ENCODE results near the gene HECTD1. TPM values are rescaled to one million over a fixed set of nuclear protein-coding genes. Genes with fewer than 3 reads are reported as not detected.
"Not testable (repeated sequence)": the region's sequence is repeated elsewhere in the genome, so short reads cannot be mapped to it uniquely, and the experiment has no call there.

Gene HECTD1
- total RNA-seq, 4 donors from 2014 or later, result 252 to 382 (median 289) TPM

- TF ChIP-seq POLR2A (IDR thresholded peaks at IDR 0.05) (no peak), CTCF (IDR thresholded peaks at IDR 0.05) (no peak)
- Histone ChIP-seq H3K27ac (no peak overlapping the region), H3K36me3 (no peaks in the 10 kb centered on the region), H3K27me3 (no peaks in the 10 kb centered on the region), H3K4me3 (replicated peaks in 1 of 3) (no peak overlapping the region), H3K9me3 (no peaks in the 10 kb centered on the region), H3K4me1 (peaks cover 3% of the 10 kb centered on the region in 2 donors)
- 92 to 93% methylated on average over 5 of the region's 5 CpGs for WGBS, 2 donors
- intact Hi-C loops (cut with DNase I), result no loop called here
- DNase-seq, result no peak
Measured at GRCh38 chr14:31189346-31190218, 18.0 kb downstream of the HECTD1 start.

- intact Hi-C loops (cut with DNase I), result no loop called here
- Histone ChIP-seq H3K36me3 (no peaks in the 10 kb centered on the region), H3K4me3 (replicated peaks in 1 of 3) (no peak overlapping the region), H3K27me3 (no peaks in the 10 kb centered on the region), H3K4me1 (no peaks in the 10 kb centered on the region), H3K9me3 (no peaks in the 10 kb centered on the region), H3K27ac (no peak overlapping the region)
- TF ChIP-seq CTCF (IDR thresholded peaks at IDR 0.05), result no peak
- no peak for TF ChIP-seq POLR2A (IDR thresholded peaks at IDR 0.05)
- DNase-seq, result no peak
- WGBS, 2 donors, result 98 to 100% methylated on average over 1 of the region's 1 CpG
Measured at GRCh38 chr14:31188744-31189143, 18.8 kb downstream of the HECTD1 start.

GRCh38 chr14:31182016-31182415 is 25.6 kb downstream of the HECTD1 start:
- H3K9me3 ChIP-seq; H3K36me3 ChIP-seq; H3K27ac ChIP-seq; DNase-seq; H3K27me3 ChIP-seq; intact Hi-C loops (cut with DNase I); H3K4me3 ChIP-seq (replicated peaks in 1 of 3); H3K4me1 ChIP-seq: not testable (repeated sequence)
- WGBS, 2 donors, result 96 to 99% methylated on average over 6 of the region's 6 CpGs

- DNase-seq, result no peak
- intact Hi-C loops (cut with DNase I), result no loop called here
- WGBS, 2 donors, result 84 to 90% methylated on average over 3 of the region's 3 CpGs
- Histone ChIP-seq H3K9me3 (no peaks in the 10 kb centered on the region), H3K36me3 (peaks cover 0 to 5% of the 10 kb centered on the region in 2 donors), H3K4me3 (replicated peaks in 1 of 3) (no peak overlapping the region), H3K27me3 (no peaks in the 10 kb centered on the region), H3K4me1 (peaks cover 4 to 7% of the 10 kb centered on the region in 2 donors), H3K27ac (no peak overlapping the region)
- TF ChIP-seq CTCF (IDR thresholded peaks at IDR 0.05), result no peak
- TF ChIP-seq POLR2A (IDR thresholded peaks at IDR 0.05), result no peak
Measured at GRCh38 chr14:31181271-31181670, 26.3 kb downstream of the HECTD1 start.

GRCh38 chr14:31180299-31181051 is 27.1 kb downstream of the HECTD1 start:
- no peak for DNase-seq
- Histone ChIP-seq H3K27me3 (no peaks in the 10 kb centered on the region), H3K4me3 (replicated peaks in 1 of 3) (no peak overlapping the region), H3K27ac (no peak overlapping the region), H3K36me3 (peaks cover 2 to 5% of the 10 kb centered on the region in 2 donors), H3K9me3 (no peaks in the 10 kb centered on the region), H3K4me1 (peaks cover 4 to 7% of the 10 kb centered on the region in 2 donors)
- intact Hi-C loops (cut with DNase I), result no loop called here
- TF ChIP-seq POLR2A (IDR thresholded peaks at IDR 0.05) (no peak), CTCF (IDR thresholded peaks at IDR 0.05) (no peak)
- WGBS, 2 donors, result 93 to 94% methylated on average over 3 of the region's 3 CpGs

Data from thyroid gland (tissue), 4 donors.